Gastroesophageal sphincter (tissue), 3 donors: Measurements from ENCODE around the gene SHQ1.

Source experiments
- CTCF ChIP-seq, 4 experiments: fragments of 200-600 bp in 2 of 4; fragments of 450-650 bp in 2 of 4; sonication (generic) in 1 of 4; IDR thresholded peaks; one replicate each; pipeline ENCODE4 v1.5.1; 2017 to 2019; ENCODE audit warnings: antibody characterized with exemption in 4 of 4, mild to moderate bottlenecking in 2 of 4, moderate library complexity in 2 of 4
- EP300 ChIP-seq: sonication (generic); formaldehyde crosslinking; IDR thresholded peaks from one replicate; pipeline ENCODE4 v1.6.1; 2017; ENCODE audit warnings: antibody characterized with exemption, mild to moderate bottlenecking
- POLR2A ChIP-seq, 2 donors: fragments of 450-650 bp; IDR thresholded peaks; one replicate each; pipeline ENCODE4 v1.6.1; 2017; ENCODE audit warnings: antibody characterized with exemption in 2 of 2, mild to moderate bottlenecking in 2 of 2, moderate library complexity in 1 of 2

- TF ChIP-seq CTCF (IDR thresholded peaks at IDR 0.05) (no peak), POLR2A (IDR thresholded peaks at IDR 0.05) (no peak), EP300 (no peak)
Observed at GRCh38 chr3:72702390-72702789, 145.9 kb downstream of the SHQ1 start.
